K562 (cell line): ENCODE data around the gene PITPNM1. TPM values are rescaled to one million over a fixed set of nuclear protein-coding genes. Genes with fewer than 3 reads are reported as not detected.

Experiments used
- ARNT ChIP-seq, 2 experiments: fragments of 450-650 bp; IDR thresholded peaks; 2 replicates each; pipeline ENCODE4 v1.6.1; 2016; ENCODE audit warnings: mild to moderate bottlenecking in 1 of 2
- CEBPZ ChIP-seq: fragments of 150-350 bp; IDR thresholded peaks from 2 replicates; pipeline ENCODE4 v1.6.1; 2014; ENCODE audit warnings: low read depth, mild to moderate bottlenecking, low read length, borderline replicate concordance
- ELF1 ChIP-seq: fragments of 200-800 bp; sonication (Bioruptor generic); IDR thresholded peaks from 2 replicates; pipeline ENCODE4 v1.6.1; 2016; ENCODE audit warnings: missing genetic modification characterization, missing compliant biosample characterization
- ETV5 ChIP-seq: sonication (generic); formaldehyde crosslinking; IDR thresholded peaks from 2 replicates; pipeline ENCODE4 v1.4.0; 2020; ENCODE audit warnings: low read depth, mild to moderate bottlenecking, missing genetic modification reagents
- FOXK2 ChIP-seq, 2 experiments: fragments of 450-650 bp; IDR thresholded peaks in 1 of 2; conservative IDR thresholded peaks in 1 of 2; 2 replicates each; pipeline ENCODE4 v1.6.1; 2016; ENCODE audit warnings: low read depth in 2 of 2, mild to moderate bottlenecking in 1 of 2
- FOXP1 ChIP-seq: sonication (generic); formaldehyde crosslinking; IDR thresholded peaks from 2 replicates; pipeline ENCODE4 v1.8.0; 2022; ENCODE audit warnings: mild to moderate bottlenecking, missing genetic modification reagents
- HDAC3 ChIP-seq: fragments of 450-650 bp; IDR thresholded peaks from 2 replicates; pipeline ENCODE4 v1.6.1; 2018; ENCODE audit warnings: borderline replicate concordance, mild to moderate bottlenecking, moderate library complexity; ENCODE audit not compliant: partially characterized antibody
- HMGN3 ChIP-seq: IDR thresholded peaks from 2 replicates; pipeline ENCODE4 v1.6.1; 2011; ENCODE audit warnings: borderline replicate concordance, low read depth, mild to moderate bottlenecking, mixed read lengths, low read length; ENCODE audit not compliant: insufficient read length; ENCODE audit errors: extremely low read depth
- ILK ChIP-seq: fragments of 450-650 bp; IDR thresholded peaks from 2 replicates; pipeline ENCODE4 v1.6.1; 2016; ENCODE audit warnings: missing genetic modification characterization, low read depth, mild to moderate bottlenecking, missing compliant biosample characterization, moderate library complexity, borderline replicate concordance
- JUND ChIP-seq, 2 experiments: IDR thresholded peaks; 2 replicates in 1 of 2; 3 replicates in 1 of 2; pipeline ENCODE4 v1.6.1; 2011; ENCODE audit warnings: borderline replicate concordance in 2 of 2, low read depth in 2 of 2, low read length in 2 of 2, improper control_type of control experiment in 1 of 2, missing biosample characterization in 1 of 2, missing genetic modification characterization in 1 of 2, missing genetic modification reagents in 1 of 2
- MAX ChIP-seq: sonication (generic); formaldehyde crosslinking; IDR thresholded peaks from 2 replicates; pipeline ENCODE4 v1.9.0; 2022; ENCODE audit warnings: mild to moderate bottlenecking, missing genetic modification reagents
- MCM3 ChIP-seq: fragments of 450-650 bp; IDR thresholded peaks from 2 replicates; pipeline ENCODE4 v1.6.1; 2016
- NR2C2 ChIP-seq, 2 experiments: fragments of 200-800 bp in 1 of 2; sonication (Bioruptor generic) in 1 of 2; sonication (generic) in 1 of 2; formaldehyde crosslinking in 1 of 2; IDR thresholded peaks; 2 replicates each; pipeline versions ENCODE4 v1.6.1 to v1.8.0; 2016 to 2022; ENCODE audit warnings: mild to moderate bottlenecking in 1 of 2, missing compliant biosample characterization in 1 of 2, missing genetic modification characterization in 1 of 2, missing genetic modification reagents in 1 of 2
- PCBP1 ChIP-seq: fragments of 200-400 bp; formaldehyde crosslinking; IDR thresholded peaks from 2 replicates; pipeline ENCODE4 v1.6.1; 2018; ENCODE audit warnings: mild to moderate bottlenecking, low read depth, low read length; ENCODE audit not compliant: poor library complexity, severe bottlenecking
- RB1 ChIP-seq: fragments of 450-650 bp; IDR thresholded peaks from 2 replicates; pipeline ENCODE4 v1.6.1; 2017; ENCODE audit warnings: low read depth, mild to moderate bottlenecking
- RBM34 ChIP-seq: fragments of 200-400 bp; formaldehyde crosslinking; IDR thresholded peaks from 2 replicates; pipeline ENCODE4 v1.6.1; 2018; ENCODE audit warnings: low read length, borderline replicate concordance; ENCODE audit not compliant: insufficient read depth
- SAFB2 ChIP-seq: fragments of 200-400 bp; formaldehyde crosslinking; IDR thresholded peaks from 2 replicates; pipeline ENCODE4 v1.6.1; 2018; ENCODE audit warnings: borderline replicate concordance, low read length, low read depth, moderate library complexity; ENCODE audit not compliant: severe bottlenecking
- SAP30 ChIP-seq: fragments of 200-600 bp; sonication (generic); IDR thresholded peaks from 2 replicates; pipeline ENCODE4 v1.6.1; 2012; ENCODE audit warnings: borderline replicate concordance, low read depth, mild to moderate bottlenecking, moderate library complexity, low read length, control low read depth, inconsistent platforms; ENCODE audit not compliant: insufficient read depth, poor library complexity, severe bottlenecking
- TBP ChIP-seq: optimal IDR thresholded peaks from 2 replicates; pipeline ENCODE3; 2011; ENCODE audit warnings: low read depth, low read length, improper control_type of control experiment
- YY1 ChIP-seq, 3 experiments: IDR thresholded peaks; 2 replicates each; pipeline ENCODE4 v1.6.1; 2011; ENCODE audit warnings: low read length in 2 of 3, mild to moderate bottlenecking in 2 of 3, moderate library complexity in 2 of 3, borderline replicate concordance in 1 of 3, control low read depth in 1 of 3, low read depth in 1 of 3; ENCODE audit not compliant: insufficient read depth in 3 of 3, insufficient replicate concordance in 2 of 3, control insufficient read depth in 1 of 3, insufficient read length in 1 of 3; ENCODE audit errors: extremely low read depth in 1 of 3
- ZBTB17 ChIP-seq: fragments of 450-650 bp; formaldehyde crosslinking; IDR thresholded peaks from 2 replicates; pipeline ENCODE4 v1.4.0; 2020; ENCODE audit warnings: mild to moderate bottlenecking
- ZNF707 ChIP-seq: fragments of 250-450 bp; sonication (Bioruptor Pico); conservative IDR thresholded peaks from 2 replicates; pipeline ENCODE4 v1.8.0; 2022; ENCODE audit warnings: inconsistent platforms, mild to moderate bottlenecking, moderate library complexity
- polyA plus RNA-seq, 8 experiments: library from polyadenylated mRNA; depleted of rRNA in 4 of 8; stranded (reverse) in 5 of 8; unstranded in 3 of 8; fragments of >200 nt; fragmentation: Nextera tagmentation in 2 of 8; fragmentation: Illumina TruSeq in 1 of 8; extraction: Ambion mirVana in 2 of 8; extraction: Trizol in 1 of 8; gene quantifications; 2 replicates each; pipeline versions ENCODE4 v1.2.1 to v1.2.3, GENCODE V29; 2011 to 2014; ENCODE audit warnings: inconsistent platforms in 1 of 8, missing spikeins in 1 of 8
- total RNA-seq, 7 experiments: library from RNA; depleted of rRNA in 6 of 7; stranded (reverse); fragments of >200 nt in 6 of 7; fragmentation: Illumina TruSeq in 2 of 7; extraction: Trizol in 2 of 7; gene quantifications; 2 replicates each; pipeline versions ENCODE4 v1.2.1 to v1.2.3, GENCODE V29; 2011 to 2021; ENCODE audit warnings: low replicate concordance in 1 of 7

Gene PITPNM1
- total and polyA plus RNA-seq, 9 of the 15 experiments (the other 6 are each of a cell fraction or from before 2014, with no cell fraction given), result 0.11 to 53.7 (median 16.0) TPM

- TF ChIP-seq ZBTB17 (CRISPR knock-in tag) (0 out of 2 replicates have a peak, but pooled peaks have one; percentile 74), TBP (peak; percentile 41), HMGN3 (peak; percentile 14), MCM3 (no peak), SAP30 (peak; percentile 77), PCBP1 (no peak), HDAC3 (no peak), RB1 (peak; percentile 91), FOXK2 (conservative IDR thresholded peaks at IDR 0.05 in 1 of 2, IDR thresholded peaks at IDR 0.05 in 1 of 2; ENCODE audit: low read depth in 2 of 2) (peak in 1 of 2 experiments; percentile 22), RBM34 (peak; percentile 54; the same call in 1 of the 2 replicates), CEBPZ (no peak), ETV5 (CRISPR knock-in tag) (peak; percentile 9; the same call in 1 of the 2 replicates), FOXP1 (no peak; the same call in 1 of the 2 replicates), ILK (tag) (no peak), ZNF707 (CRISPR knock-in tag) (no peak), YY1 (IDR thresholded peaks at IDR 0.05; ENCODE audit: borderline replicate concordance in 1 of 3, control insufficient read depth in 1 of 3, extremely low read depth in 1 of 3, insufficient read depth in 3 of 3, insufficient read length in 1 of 3, insufficient replicate concordance in 2 of 3, low read depth in 1 of 3, low read length in 2 of 3) (peak in 2 of 3 experiments; percentile 64 to 69), SAFB2 (no peak), MAX (CRISPR knock-in tag) (peak; percentile 76; the same call in 1 of the 2 replicates), ELF1 (tag) (peak; percentile 70), NR2C2 (CRISPR knock-in tag; IDR thresholded peaks at IDR 0.05) (peak; percentile 61; the same call in 1 of the 2 replicates), NR2C2 (tag; IDR thresholded peaks at IDR 0.05) (peak; percentile 91), ARNT (IDR thresholded peaks at IDR 0.05) (no peak), JUND (IDR thresholded peaks at IDR 0.05; ENCODE audit: borderline replicate concordance, low read depth, low read length) (peak; percentile 64), JUND (tag; IDR thresholded peaks at IDR 0.05; ENCODE audit: borderline replicate concordance, low read depth, low read length) (peak; percentile 60; the same call in 1 of the 3 replicates)
Observed at GRCh38 chr11:67508486-67509121, 3.4 kb upstream of the PITPNM1 start (continued).
